Fibroblast of lung (primary cell): Measurements from ENCODE around the gene INCA1.

ENCODE experiments used
- CTCF ChIP-seq, 2 donors: IDR thresholded peaks in 1 of 2; conservative IDR thresholded peaks in 1 of 2; 1 replicate in 1 of 2; 2 replicates in 1 of 2; pipeline ENCODE4 v1.5.1; 2011 to 2012; ENCODE audit warnings: low read length in 2 of 2, control low read depth in 1 of 2, inconsistent platforms in 1 of 2, low read depth in 1 of 2, mild to moderate bottlenecking in 1 of 2
- EZH2 ChIP-seq: IDR thresholded peaks from 2 replicates; pipeline ENCODE4 v1.5.1; 2012; ENCODE audit warnings: low read length, control low read depth, mild to moderate bottlenecking; ENCODE audit errors: missing control alignments

- TF ChIP-seq CTCF (conservative IDR thresholded peaks at IDR 0.05 in 1 of 2, IDR thresholded peaks at IDR 0.05 in 1 of 2; ENCODE audit: low read depth in 1 of 2, low read length in 2 of 2) (no peak), EZH2 (no peak)
Observed at GRCh38 chr17:4945176-4945943, 52.0 kb downstream of the INCA1 start.
